ENCODE measurements around the gene CSF1R.

DNA sequence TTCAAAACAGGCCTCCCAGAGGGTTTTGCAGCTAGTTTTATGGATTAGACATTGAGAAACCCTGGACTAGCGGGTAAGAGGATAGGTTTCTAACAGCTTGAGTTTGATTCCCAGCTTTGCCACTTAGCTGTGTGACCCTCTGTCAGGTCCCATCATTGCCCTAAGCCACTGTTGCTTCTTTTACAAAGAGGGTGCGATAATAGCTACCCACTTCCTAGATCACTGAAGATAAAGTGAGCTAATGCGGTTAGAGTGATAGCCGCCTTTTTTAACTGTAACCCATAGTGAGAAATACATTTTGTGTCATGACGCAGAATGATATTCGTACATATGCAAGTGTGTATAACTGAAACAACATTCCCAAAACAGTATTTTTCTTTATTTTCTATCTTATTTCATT lies 40.3 kb downstream of the CSF1R start:
- TF ChIP-seq, protein P1, sequence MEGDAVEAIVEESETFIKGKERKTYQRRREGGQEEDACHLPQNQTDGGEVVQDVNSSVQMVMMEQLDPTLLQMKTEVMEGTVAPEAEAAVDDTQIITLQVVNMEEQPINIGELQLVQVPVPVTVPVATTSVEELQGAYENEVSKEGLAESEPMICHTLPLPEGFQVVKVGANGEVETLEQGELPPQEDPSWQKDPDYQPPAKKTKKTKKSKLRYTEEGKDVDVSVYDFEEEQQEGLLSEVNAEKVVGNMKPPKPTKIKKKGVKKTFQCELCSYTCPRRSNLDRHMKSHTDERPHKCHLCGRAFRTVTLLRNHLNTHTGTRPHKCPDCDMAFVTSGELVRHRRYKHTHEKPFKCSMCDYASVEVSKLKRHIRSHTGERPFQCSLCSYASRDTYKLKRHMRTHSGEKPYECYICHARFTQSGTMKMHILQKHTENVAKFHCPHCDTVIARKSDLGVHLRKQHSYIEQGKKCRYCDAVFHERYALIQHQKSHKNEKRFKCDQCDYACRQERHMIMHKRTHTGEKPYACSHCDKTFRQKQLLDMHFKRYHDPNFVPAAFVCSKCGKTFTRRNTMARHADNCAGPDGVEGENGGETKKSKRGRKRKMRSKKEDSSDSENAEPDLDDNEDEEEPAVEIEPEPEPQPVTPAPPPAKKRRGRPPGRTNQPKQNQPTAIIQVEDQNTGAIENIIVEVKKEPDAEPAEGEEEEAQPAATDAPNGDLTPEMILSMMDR (conservative IDR thresholded peaks at IDR 0.05) = no peak
- TF ChIP-seq ZFX (IDR thresholded peaks at IDR 0.05) = no peak

Data from C4-2B (cell line).